ENCODE measurements around the gene TLCD1. TPM values are rescaled to one million over a fixed set of nuclear protein-coding genes. Genes with fewer than 3 reads are reported as not detected.

Gene TLCD1
- polyA plus RNA-seq, 2 of the 4 experiments (the other 2 are of a cell fraction) = 36.7 to 83.3 TPM

GRCh38 chr17:28706471-28707338, 19.3 kb downstream of the TLCD1 start:
- WGBS (ENCODE audit: missing lambda C conversion rate) = 56% methylated on average over 5 of the region's 7 CpGs
- no peaks in the 10 kb centered on the region for H3K9me3 ChIP-seq
- ATAC-seq = no peak
- POLR2A ChIA-PET = no interaction called here
- DNase-seq (ENCODE audit: low read depth in 1 of 2, low spot score in 1 of 2) = no peak
- no peak overlapping the region for H3K4me3 ChIP-seq
- H3K4me2 ChIP-seq = no peak overlapping the region
- CTCF ChIA-PET = interaction anchor here (0.7 to 17.6 kb wide), 4 partner anchors 13 to 58 kb away, joined by 3 to 335 read pairs (median 3); partner anchors contain the start of gene RPL23A
- no peak for FAIRE-seq
- TF ChIP-seq ZSCAN20 (CRISPR knock-in tag; IDR thresholded peaks at IDR 0.05) (no peak), GATA3 (IDR thresholded peaks at IDR 0.05; ENCODE audit: borderline replicate concordance) (no peak), SMC3 (IDR thresholded peaks at IDR 0.05) (no peak), REST (IDR thresholded peaks at IDR 0.05) (no peak), POLR2AphosphoS2 (conservative IDR thresholded peaks at IDR 0.05; ENCODE audit: low read length) (no peak), TFCP2L1 (CRISPR knock-in tag; IDR thresholded peaks at IDR 0.05) (no peak), ZNF302 (CRISPR knock-in tag; IDR thresholded peaks at IDR 0.05) (no peak), ESRRA (IDR thresholded peaks at IDR 0.05; ENCODE audit: borderline replicate concordance, low read length) (no peak), FOSB (CRISPR knock-in tag; IDR thresholded peaks at IDR 0.05) (no peak), CEBPB (IDR thresholded peaks at IDR 0.05) (no peak), CTCF (IDR thresholded peaks at IDR 0.05) (no peak)
- H3K4me1 ChIP-seq = peaks cover 8% of the 10 kb centered on the region
- H3K27ac ChIP-seq = no peak overlapping the region

- H3K9me3 ChIP-seq = no peaks in the 10 kb centered on the region
- H3K4me3 ChIP-seq = no peak overlapping the region
- DNase-seq (ENCODE audit: low read depth in 1 of 2, low spot score in 1 of 2) (no peak), FAIRE-seq (no peak), ATAC-seq (0 out of 6 replicates have a peak, but pooled peaks of 1 of the 2 experiments have one; percentile 1)
- ChIA-PET POLR2A (interaction anchor here (2.4 kb wide), 1 partner anchor 14 kb away, joined by 9 read pairs; the partner anchor contains the start of gene RPL23A), CTCF (interaction anchor here (0.7 to 31.4 kb wide), 5 partner anchors 3 to 241 kb away, joined by 3 to 335 read pairs (median 7); partner anchors contain the start of genes PROCA1 and RPL23A)
- TF ChIP-seq JUN (IDR thresholded peaks at IDR 0.05) (no peak), ATOH8 (CRISPR knock-in tag; IDR thresholded peaks at IDR 0.05; ENCODE audit: low read depth) (no peak), RCOR1 (IDR thresholded peaks at IDR 0.05; ENCODE audit: low read depth, low read length) (no peak), MAX (IDR thresholded peaks at IDR 0.05) (no peak)
- H3K27ac ChIP-seq = no peak overlapping the region
- no peak overlapping the region for H3K4me2 ChIP-seq
- 0 out of 3 replicates have a peak, but pooled peaks cover 5% of the 10 kb centered on the region for H3K4me1 ChIP-seq
- WGBS (ENCODE audit: missing lambda C conversion rate) = 80% methylated on average over 10 of the region's 10 CpGs
Observed at GRCh38 chr17:28705728-28706334, 20.2 kb downstream of the TLCD1 start.
